Right lung (tissue), 5 donors: ENCODE results near the gene GBP5. TPM values are rescaled to one million over a fixed set of nuclear protein-coding genes. Genes with fewer than 3 reads are reported as not detected.
"Not testable (repeated sequence)": the region's sequence is repeated elsewhere in the genome, so short reads cannot be mapped to it uniquely, and the experiment has no call there.

Source experiments
- DNase-seq, 2 donors: peaks; one replicate each; pipeline ENCODE4 v3.0.0-alpha.2; 2013
- polyA plus RNA-seq, 5 donors: library from polyadenylated mRNA; unstranded; fragments of 120-200 nt; gene quantifications; one replicate each; pipeline versions ENCODE4 v1.2.1 to v1.2.3, GENCODE V29; 2013; ENCODE audit warnings: inconsistent platforms in 1 of 5, low replicate concordance in 1 of 5; ENCODE audit not compliant: insufficient read length in 5 of 5, insufficient read depth in 1 of 5

The GBP5 gene
- polyA plus RNA-seq, 5 donors, result 1.0 to 1.7 (median 1.4) TPM

DNA sequence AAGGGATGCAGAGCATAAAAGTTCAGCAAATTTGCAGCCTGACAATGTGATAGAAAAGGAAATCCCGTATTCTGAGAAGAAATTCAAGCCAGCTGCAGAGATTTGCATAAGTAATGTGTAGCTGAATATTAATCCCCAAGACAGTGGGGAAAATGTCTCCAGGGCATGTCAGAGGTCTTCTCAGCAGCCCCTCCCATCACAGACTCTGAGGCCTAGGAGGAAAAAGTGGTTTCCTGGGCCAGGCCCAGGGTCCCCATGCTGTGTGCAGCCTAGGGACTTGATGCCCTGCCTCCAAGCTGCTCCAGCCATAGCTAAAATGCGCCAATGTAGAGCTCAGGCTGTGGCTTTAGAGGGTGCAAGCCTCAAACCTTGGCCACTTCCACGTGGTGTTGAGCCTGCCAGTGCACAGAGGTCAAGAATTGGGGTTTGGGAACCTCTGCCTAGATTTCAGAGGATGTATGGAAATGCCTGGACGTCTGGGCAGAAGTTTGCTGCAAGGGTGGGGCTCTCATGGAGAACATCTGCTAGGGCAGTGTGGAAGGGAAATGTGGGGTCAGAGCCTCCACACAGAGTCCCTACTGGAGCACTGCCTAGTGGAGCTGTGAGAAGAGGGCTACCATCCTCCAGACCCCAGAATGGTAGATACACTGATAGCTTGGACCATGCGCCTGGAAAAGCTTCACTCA is 11.6 kb upstream of the GBP5 start:
- not testable (repeated sequence) for DNase-seq

- no peak for DNase-seq
Measured at GRCh38 chr1:89280766-89281165, 8.1 kb upstream of the GBP5 start.

DNA sequence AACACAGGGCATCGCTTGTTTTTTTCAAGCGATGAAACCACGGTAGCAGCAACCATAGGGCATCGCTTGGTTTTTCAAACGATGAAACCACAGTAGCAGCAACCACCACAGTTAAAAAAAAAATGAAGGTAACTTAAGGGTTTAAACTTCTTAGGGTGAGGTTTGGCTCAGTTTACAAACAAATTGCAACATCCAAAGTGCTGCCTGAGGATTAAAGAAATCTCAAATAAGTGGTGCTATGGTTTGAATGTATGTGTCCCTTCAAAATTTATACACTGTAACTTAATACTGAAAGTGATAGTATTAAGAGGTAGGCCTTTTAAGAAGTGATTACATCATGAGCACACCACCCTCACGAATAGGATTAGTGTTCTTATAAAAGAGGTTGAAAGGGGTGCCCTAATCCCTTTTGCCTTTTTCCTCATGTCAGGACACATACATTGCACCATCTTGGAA is 6.4 kb upstream of the GBP5 start:
- no peak for DNase-seq

DNA sequence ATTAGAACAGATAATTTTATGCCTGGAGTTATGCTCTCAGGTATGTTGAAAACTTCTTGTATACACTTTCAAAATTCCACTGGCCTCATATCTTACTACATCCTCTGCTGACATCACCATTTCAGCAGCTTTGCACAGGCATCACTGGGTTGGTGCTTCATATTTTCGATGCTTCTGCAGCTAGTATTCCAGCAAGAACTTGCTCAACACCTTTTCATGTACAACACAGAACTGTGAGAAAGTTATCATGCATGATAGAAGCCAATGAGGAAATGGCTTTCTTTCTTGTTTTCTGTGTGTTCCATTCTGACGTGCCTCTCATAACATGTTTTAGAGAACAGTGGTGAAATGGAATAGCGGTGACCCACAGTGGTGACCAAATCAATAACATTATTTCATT is 5.1 kb upstream of the GBP5 start:
- no peak for DNase-seq

GRCh38 chr1:89276690-89277089 is 4.0 kb upstream of the GBP5 start:
- no peak for DNase-seq

DNA sequence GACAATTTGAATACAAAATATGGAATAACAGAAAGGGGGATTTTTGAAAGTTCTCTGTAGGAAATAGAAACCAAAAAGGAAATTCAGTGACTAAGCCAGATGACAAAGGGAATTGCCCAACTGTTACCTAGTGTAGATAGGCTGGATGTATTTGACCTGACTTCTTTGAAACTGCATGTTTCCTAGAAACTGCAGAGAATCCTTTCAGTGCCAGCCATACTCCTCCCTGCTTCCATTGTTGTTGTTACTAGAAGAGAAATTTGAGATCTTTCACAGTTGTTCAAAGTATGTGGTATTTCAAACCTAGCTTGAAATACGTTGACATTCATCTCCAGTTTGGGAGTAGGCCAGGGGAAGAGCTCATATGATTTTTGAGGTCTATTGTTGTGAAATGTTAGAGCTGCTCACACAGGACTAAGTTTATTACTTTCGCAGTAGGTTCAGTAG is 1.8 kb upstream of the GBP5 start:
- DNase-seq, result no peak

DNA sequence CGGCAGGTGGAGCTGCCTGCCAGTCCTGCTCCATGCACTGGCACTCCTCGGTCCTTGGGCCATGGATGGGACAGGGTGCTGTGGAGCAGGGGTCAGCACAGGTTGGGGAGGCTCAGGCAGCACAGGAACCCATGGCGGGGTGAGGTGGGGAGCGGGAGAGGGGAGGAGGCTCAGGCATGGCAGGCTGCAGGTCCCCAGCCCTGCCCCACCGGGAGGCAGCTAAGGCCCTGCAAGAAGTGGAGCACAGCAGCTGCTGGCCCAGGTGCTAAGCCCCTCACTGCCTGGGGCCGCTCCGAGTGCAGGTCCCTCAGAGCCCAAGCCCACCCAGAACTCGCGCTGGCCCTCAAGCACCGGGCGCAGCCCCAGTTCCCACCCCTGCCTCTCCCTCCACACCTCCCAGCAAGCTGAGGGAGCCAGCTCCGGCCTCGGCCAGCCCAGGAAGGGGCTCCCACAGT is 691 bp upstream of the GBP5 start:
- no peak for DNase-seq

DNA sequence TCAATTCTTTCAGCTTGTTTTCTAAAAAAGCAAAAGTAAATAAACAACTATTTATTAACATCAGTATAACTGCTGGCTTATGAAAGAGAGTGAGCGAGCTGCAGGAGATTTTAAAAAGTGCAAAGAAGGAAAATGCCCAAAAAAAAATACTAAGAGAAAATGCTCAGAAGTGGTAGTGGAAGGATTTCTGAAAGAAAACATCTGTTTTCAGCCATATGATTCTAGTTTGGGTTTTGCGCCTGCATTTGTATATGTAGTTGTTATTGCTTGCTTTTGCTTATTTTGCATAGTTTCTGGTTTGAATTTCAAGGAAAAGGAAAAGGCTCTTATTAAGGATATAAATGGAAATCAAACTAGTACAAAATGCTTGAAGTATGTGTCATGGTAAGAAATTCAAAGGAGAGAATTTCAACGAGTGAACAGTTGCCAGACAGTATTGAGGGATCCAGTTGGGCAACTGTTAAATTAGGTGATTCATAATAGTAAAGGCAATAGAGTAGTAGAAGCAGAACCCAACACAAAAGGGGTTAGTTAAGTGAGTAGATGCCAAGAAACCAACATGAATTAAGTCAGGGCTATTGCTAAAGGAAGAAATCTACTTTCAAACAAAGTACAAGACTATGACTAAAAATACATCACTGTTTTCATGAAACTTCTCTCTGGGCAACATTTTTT is 1.2 kb downstream of the GBP5 start:
- DNase-seq, result no peak

DNA sequence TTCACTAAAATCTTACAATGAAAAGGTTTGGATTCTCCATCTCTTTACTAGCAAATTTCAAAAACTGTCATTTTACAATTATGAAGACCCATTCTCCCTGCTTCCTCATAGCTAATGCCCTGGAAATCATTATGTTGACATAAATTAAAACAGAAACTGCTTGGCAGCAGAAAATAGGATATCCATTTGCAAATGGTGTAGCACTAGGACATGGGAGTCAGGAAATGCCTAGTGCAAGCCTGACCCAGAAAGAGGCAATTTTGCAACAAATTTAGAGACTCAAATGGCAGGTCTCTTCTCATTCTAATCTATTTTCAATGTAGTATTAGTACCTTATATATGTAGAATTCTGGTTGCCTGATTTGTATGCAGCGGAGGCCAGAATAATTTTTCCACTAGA is 2.2 kb downstream of the GBP5 start:
- DNase-seq, result no peak

DNA sequence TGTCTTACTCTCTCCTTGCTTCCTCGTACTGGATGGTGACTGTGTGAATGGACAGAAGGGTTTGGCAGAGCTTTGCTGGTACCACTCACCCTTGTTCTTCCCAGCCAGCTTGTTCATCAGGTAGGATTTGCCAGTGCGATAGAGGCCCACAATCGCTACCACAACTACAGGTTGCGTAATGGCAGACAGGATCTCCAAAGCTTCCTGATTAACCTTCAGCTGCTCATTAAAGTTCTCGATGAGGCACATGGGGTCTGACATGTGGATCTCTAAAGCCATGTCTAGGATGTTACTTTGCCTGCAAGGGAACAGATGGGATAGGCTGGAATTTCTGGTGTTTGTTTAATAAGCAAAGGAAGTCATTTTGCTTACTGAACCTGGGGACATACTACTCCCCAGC is 3.4 kb downstream of the GBP5 start:
- no peak for DNase-seq

DNA sequence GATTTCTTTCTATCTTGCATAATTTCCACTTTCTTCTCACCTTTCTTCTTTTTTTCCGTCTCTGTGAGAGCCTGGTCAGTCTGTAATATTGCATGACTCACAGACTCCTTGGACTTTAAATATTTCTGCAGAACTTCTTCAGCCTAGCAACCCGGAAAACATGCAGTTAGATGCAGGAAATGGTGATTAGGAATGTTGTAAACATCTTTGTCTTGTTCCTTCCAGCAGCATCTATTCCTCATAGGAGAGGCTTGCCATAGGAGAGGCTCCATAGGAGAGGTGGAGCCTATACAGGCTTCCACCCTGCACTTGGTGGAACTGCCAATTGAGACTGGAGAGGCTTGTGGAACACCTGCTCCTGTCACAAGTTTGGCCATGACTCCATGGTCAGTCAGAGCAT is 10.0 kb downstream of the GBP5 start:
- DNase-seq, result no peak

DNA sequence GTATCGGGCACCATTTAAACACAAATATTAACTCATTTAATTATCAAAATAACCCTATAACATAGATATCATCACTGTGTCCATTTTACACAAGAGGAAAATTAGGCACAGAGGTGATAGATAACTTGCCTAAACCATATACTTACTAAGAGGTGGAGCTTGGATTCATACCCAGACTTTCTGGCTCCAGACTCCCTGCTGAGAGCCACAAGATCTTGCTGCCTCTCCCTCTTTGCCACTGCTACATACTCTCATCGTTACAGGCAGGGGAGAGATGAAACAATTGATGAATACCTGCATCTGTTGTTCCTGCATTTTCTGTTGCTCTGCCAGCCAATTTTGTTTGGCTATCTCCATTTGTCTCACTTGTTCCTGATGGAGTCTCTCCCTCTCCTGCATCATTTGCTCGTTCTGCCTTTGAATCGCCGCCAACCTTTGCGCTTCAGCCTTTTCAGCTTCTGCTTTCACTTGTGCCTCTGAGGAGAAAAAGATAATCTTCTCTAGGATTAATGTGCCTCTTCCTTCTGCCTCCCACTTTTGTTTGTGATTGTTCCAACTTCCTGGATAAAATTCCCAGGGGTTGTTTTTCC is 10.6 kb downstream of the GBP5 start:
- DNase-seq, result no peak

DNA sequence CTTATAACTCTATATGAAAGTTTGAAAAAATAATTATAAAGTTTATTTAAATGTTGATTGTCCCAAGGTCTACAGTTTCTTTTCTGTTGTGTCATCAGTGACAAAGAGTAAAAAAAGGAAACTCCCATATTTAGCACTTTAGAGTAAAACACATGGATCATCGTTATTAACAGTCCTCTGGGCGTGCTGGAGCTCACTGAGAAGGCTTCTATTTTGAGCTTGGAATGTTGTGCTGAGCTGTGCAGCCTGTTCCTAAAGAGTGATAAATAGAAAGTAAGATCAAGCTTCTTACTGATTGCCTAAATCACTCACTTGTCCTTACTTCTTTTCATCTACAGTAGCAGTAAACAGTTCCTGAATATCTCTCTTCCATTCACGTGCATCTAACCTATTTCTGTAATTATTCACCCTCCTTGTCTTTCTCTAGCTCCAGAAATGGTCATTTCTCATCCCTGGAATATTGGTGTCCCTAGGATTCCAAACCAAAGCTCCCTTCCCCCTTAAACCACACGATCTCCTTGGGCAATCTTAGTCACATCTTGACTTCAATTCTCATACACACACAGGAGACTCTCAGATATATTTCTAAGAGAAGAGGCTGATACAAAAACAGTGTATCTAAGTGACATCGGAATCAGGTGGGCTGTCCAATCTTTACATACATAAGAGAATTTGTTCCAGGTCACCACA is 11.9 kb downstream of the GBP5 start:
- DNase-seq, result no peak

DNA sequence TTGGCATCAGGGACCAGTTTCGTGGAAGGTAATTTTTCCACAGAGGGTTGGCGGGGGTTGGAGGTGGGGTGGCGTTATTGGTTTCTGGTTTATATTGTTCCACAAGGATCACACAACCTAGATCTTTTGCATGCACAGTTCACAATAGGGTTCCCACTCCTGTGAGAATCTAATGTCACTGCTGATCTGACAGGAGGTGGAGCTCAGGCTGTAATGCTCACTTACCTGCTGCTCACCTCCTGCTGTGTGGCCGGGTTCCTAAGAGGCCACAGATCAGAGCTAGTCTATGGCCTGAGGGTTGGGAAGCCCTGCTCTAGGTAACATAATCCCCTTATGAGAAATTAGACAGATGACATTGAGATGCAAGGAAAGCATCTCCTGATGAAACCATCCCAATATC is 12.6 kb downstream of the GBP5 start:
- DNase-seq, result no peak

DNA sequence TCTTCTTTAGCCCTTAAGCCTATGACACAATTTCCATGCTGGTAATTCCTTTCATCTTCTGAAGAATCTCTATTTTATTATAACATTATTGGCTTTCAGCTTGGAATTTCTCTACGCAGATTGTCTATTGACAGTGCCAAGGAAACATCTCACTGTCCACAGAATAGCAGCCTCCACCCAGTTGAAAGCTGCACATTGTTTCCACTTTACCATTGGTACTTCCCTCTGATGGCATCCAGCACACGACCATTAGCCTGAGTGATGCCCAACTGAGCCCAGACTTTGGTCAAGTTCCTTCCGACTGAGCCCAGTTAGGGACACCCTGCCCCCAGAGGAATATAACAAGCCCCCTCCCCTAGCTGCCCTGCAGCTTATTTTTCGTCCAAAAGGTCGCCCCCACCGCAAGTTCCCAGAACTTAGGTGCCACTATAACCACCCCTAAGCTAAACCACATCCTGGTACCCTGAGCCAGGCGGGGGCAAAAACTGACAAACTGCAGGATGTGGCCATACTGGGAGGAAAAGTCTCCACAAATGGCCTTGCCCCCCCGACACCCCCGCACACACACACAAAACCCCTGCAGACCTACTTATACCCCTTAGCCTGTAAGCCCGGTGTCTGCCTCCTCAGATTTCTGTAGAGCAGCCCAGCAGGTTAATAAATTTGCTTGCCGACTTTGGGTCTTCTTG is 13.2 kb downstream of the GBP5 start:
- DNase-seq, result no peak

DNA sequence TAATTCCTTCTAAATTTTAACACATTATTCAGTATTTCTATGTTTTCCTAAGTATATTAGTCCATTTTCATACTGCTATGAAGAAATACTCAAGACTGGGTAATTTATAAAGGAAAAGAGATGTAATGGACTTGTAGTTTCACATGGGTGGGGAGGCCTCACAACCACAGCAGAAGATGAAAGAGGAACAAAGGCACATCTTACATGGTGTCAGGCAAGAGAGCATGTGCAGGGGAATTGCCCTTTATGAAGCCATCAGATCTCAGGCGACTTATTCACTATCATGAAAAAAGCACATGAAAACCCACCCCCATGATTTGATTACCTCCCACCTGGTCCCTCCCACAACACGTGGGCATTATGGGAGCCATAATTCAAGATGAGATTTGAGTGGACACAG is 15.6 kb downstream of the GBP5 start:
- DNase-seq, result no peak

DNA sequence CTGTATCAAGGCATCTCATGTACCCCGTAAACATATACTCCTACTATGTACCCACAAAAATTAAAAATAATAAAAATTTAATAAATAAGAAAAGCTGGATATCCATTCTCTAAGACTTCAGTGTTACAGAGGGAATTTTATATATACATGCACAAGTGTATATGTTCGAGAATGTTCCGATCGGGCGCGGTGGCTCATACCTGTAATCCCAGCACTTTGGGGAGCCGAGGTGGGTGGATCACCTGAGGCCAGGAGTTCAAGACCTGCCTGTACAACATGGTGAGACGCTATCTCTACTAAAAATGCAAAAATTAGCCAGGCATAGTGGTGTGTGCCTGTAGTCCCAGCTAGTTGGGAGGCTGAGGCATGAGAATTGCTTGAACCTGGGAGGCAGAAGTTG is 17.1 kb downstream of the GBP5 start:
- DNase-seq, result not testable (repeated sequence)

GRCh38 chr1:89254658-89255287 is 17.9 kb downstream of the GBP5 start:
- no peak for DNase-seq

GRCh38 chr1:89243046-89243445 is 29.6 kb downstream of the GBP5 start:
- no peak for DNase-seq
